HepG2 (cell line): ENCODE results near the gene PPP1R13B. TPM values are rescaled to one million over a fixed set of nuclear protein-coding genes. Genes with fewer than 3 reads are reported as not detected.

Experiments used
- BORCS8-MEF2B ChIP-seq: sonication (generic); formaldehyde crosslinking; IDR thresholded peaks from 2 replicates; pipeline ENCODE4 v1.8.0; 2022; ENCODE audit warnings: mild to moderate bottlenecking, missing genetic modification reagents
- DMAP1 ChIP-seq: IDR thresholded peaks from 2 replicates; pipeline ENCODE4 v1.6.1; 2016
- EP300 ChIP-seq, 3 experiments: sonication (generic) in 1 of 3; formaldehyde crosslinking in 1 of 3; IDR thresholded peaks; 2 replicates each; pipeline versions ENCODE4 v1.5.1 to v1.6.1; 2011 to 2020; ENCODE audit warnings: low read depth in 2 of 3, low read length in 2 of 3, borderline replicate concordance in 1 of 3, improper control_type of control experiment in 1 of 3, mild to moderate bottlenecking in 1 of 3, missing genetic modification reagents in 1 of 3, moderate library complexity in 1 of 3
- GTF2F1 ChIP-seq: fragments of 150-350 bp; IDR thresholded peaks from 2 replicates; pipeline ENCODE4 v1.6.1; 2014; ENCODE audit warnings: low read length
- ISL2 ChIP-seq: sonication (generic); formaldehyde crosslinking; IDR thresholded peaks from 2 replicates; pipeline ENCODE4 v1.5.0; 2020; ENCODE audit warnings: missing genetic modification reagents
- JARID2 ChIP-seq: sonication (generic); formaldehyde crosslinking; IDR thresholded peaks from 2 replicates; pipeline ENCODE4 v1.8.1; 2023; ENCODE audit warnings: missing genetic modification reagents, inconsistent platforms; ENCODE audit not compliant: insufficient replicate concordance
- KDM2A ChIP-seq: sonication (generic); formaldehyde crosslinking; IDR thresholded peaks from 2 replicates; pipeline ENCODE4 v1.4.0; 2020; ENCODE audit warnings: low read depth, missing genetic modification reagents, borderline replicate concordance
- MATR3 ChIP-seq: sonication (generic); formaldehyde crosslinking; IDR thresholded peaks from 2 replicates; pipeline ENCODE4 v1.4.0; 2020; ENCODE audit warnings: missing genetic modification reagents
- MBNL3 ChIP-seq: fragments of 250-450 bp; sonication (Bioruptor Pico); conservative IDR thresholded peaks from 2 replicates; pipeline ENCODE4 v1.8.0; 2022; ENCODE audit warnings: mild to moderate bottlenecking, inconsistent platforms
- MTA1 ChIP-seq: sonication (generic); formaldehyde crosslinking; IDR thresholded peaks from 2 replicates; pipeline ENCODE4 v1.4.0; 2020; ENCODE audit warnings: missing genetic modification reagents, mild to moderate bottlenecking, borderline replicate concordance
- MXD1 ChIP-seq: sonication (generic); formaldehyde crosslinking; IDR thresholded peaks from 2 replicates; pipeline ENCODE4 v1.4.0; 2020; ENCODE audit warnings: mild to moderate bottlenecking, missing genetic modification reagents
- NKX3-1 ChIP-seq: sonication (generic); formaldehyde crosslinking; IDR thresholded peaks from 2 replicates; pipeline ENCODE4 v1.5.0; 2020; ENCODE audit warnings: missing genetic modification reagents
- PITX1 ChIP-seq: sonication (generic); formaldehyde crosslinking; IDR thresholded peaks from 2 replicates; pipeline ENCODE4 v1.5.1; 2020; ENCODE audit warnings: mild to moderate bottlenecking, missing genetic modification reagents
- PRDM10 ChIP-seq: sonication (generic); formaldehyde crosslinking; IDR thresholded peaks from 2 replicates; pipeline ENCODE4 v1.4.0; 2020; ENCODE audit warnings: low read depth, missing genetic modification reagents
- SKI ChIP-seq: fragments of 450-650 bp; IDR thresholded peaks from one replicate; pipeline ENCODE4 v1.6.1; 2018; ENCODE audit warnings: mild to moderate bottlenecking; ENCODE audit not compliant: partially characterized antibody
- SMARCE1 ChIP-seq: fragments of 450-650 bp; IDR thresholded peaks from 2 replicates; pipeline ENCODE4 v1.6.1; 2017; ENCODE audit warnings: borderline replicate concordance
- SNAI1 ChIP-seq: sonication (generic); formaldehyde crosslinking; IDR thresholded peaks from 2 replicates; pipeline ENCODE4 v1.5.0; 2020; ENCODE audit warnings: mild to moderate bottlenecking, missing genetic modification reagents, borderline replicate concordance
- TAF1 ChIP-seq: sonication (generic); formaldehyde crosslinking; IDR thresholded peaks from 2 replicates; pipeline ENCODE4 v1.4.0; 2020; ENCODE audit warnings: missing genetic modification reagents
- ZNF205 ChIP-seq: IDR thresholded peaks from 2 replicates; pipeline ENCODE4 v1.6.1; 2018; ENCODE audit warnings: missing biosample characterization, missing genetic modification reagents
- ZNF549 ChIP-seq: sonication (generic); formaldehyde crosslinking; IDR thresholded peaks from 2 replicates; pipeline ENCODE4 v1.5.0; 2020; ENCODE audit warnings: missing genetic modification reagents
- polyA plus RNA-seq, 8 experiments: library from polyadenylated mRNA; depleted of rRNA in 3 of 8; stranded (reverse) in 7 of 8; unstranded in 1 of 8; fragments of >200 nt; fragmentation: Illumina TruSeq in 4 of 8; extraction: Trizol in 4 of 8; gene quantifications; 2 replicates each; pipeline versions ENCODE4 v1.2.1 to v1.2.3, GENCODE V29; 2011 to 2016; ENCODE audit warnings: low read depth in 4 of 8, missing spikeins in 1 of 8, mixed read lengths in 1 of 8; ENCODE audit not compliant: insufficient read depth in 1 of 8
- total RNA-seq, 5 experiments: library from RNA; depleted of rRNA; stranded (reverse); fragments of >200 nt; fragmentation: Illumina TruSeq; extraction: Trizol; gene quantifications; 2 replicates each; pipeline ENCODE4 v1.2.3, GENCODE V29; 2016; ENCODE audit warnings: low read depth in 1 of 5
- TF ChIP-seq, protein P1 (sequence below): IDR thresholded peaks from 2 replicates; pipeline ENCODE4 v1.6.1; 2016; ENCODE audit warnings: mild to moderate bottlenecking

Gene PPP1R13B
- total and polyA plus RNA-seq, 2 of the 13 experiments (the other 11 are each of a cell fraction or from before 2014, with no cell fraction given) = 4.6 to 9.4 TPM

DNA sequence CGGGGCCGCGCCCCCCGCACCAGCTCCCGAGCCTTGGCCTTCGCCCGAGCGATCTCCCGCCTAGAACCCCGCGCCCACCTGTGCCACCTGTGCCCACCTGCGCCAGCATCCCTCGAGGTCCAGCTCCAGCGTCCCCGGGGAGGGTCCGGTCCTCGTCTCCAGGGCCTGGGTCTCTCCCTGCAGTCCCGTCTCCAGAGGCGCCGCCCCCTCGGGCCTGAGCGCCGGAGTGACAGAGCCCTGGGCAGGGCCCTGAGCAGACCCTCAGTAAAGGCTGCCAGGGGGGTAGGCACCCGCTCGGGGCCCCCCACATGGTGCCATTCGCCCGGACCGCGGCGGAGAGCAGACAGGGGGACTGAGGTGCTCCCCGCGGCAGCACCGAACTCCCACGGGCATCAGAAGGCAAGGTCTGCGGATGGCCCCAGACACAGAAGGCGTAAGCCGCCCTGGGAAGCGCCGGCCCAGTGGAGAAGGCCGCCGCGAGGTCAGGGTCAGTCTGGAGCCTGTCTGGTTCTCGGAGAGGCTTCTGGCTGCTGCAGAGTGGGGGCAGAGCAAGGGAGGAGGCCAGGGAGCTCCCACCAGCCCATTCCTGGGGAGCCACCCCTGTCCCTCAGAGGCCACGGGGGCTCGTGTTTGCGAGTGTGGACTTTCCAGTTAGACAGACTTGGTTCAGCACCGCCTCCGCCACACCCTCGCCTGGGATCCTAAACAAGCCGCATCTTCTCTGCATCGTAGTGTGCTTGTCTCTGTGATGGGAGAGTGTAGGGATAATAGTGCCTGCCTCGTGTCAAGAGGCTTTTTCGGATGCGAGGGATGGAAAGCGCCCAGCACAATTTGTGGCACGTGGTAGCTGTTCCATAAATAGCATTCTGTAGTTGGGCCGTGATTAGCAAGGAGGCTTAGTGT is 1.1 kb upstream of the PPP1R13B start (continued):
- TF ChIP-seq PRDM10 (CRISPR knock-in tag) (no peak), EP300 (IDR thresholded peaks at IDR 0.05; ENCODE audit: low read depth in 2 of 2, low read length in 2 of 2) (no peak), EP300 (CRISPR knock-in tag; IDR thresholded peaks at IDR 0.05; ENCODE audit: borderline replicate concordance) (no peak), PITX1 (CRISPR knock-in tag) (peak; percentile 59; the same call in 1 of the 2 replicates), KDM2A (peak; percentile 72), ZNF205 (CRISPR knock-in tag) (no peak), GTF2F1 (no peak), MTA1 (CRISPR knock-in tag) (peak; percentile 51; the same call in 1 of the 2 replicates), DMAP1 (CRISPR knock-in tag) (peak; percentile 34; the same call in 1 of the 2 replicates), NKX3-1 (no peak; the same call in 1 of the 2 replicates), MBNL3 (CRISPR knock-in tag) (no peak), TAF1 (no peak; the same call in 1 of the 2 replicates), SMARCE1 (no peak), SKI (peak; percentile 97), SNAI1 (CRISPR knock-in tag) (0 out of 2 replicates have a peak, but pooled peaks have one; percentile 61), ISL2 (0 out of 2 replicates have a peak, but pooled peaks have one; percentile 19), JARID2 (no peak), BORCS8-MEF2B (peak; percentile 75), MATR3 (CRISPR knock-in tag) (no peak), MXD1 (CRISPR knock-in tag) (peak; percentile 89; the same call in 1 of the 2 replicates), ZNF549 (CRISPR knock-in tag) (0 out of 2 replicates have a peak, but pooled peaks have one; percentile 39)
- TF ChIP-seq, protein P1, sequence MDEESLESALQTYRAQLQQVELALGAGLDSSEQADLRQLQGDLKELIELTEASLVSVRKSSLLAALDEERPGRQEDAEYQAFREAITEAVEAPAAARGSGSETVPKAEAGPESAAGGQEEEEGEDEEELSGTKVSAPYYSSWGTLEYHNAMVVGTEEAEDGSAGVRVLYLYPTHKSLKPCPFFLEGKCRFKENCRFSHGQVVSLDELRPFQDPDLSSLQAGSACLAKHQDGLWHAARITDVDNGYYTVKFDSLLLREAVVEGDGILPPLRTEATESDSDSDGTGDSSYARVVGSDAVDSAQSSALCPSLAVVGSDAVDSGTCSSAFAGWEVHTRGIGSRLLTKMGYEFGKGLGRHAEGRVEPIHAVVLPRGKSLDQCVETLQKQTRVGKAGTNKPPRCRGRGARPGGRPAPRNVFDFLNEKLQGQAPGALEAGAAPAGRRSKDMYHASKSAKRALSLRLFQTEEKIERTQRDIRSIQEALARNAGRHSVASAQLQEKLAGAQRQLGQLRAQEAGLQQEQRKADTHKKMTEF (CRISPR knock-in tag) = peak; percentile 69; the same call in 1 of the 2 replicates
